Activated T-helper 17 cell treated with anti-CD3 and anti-CD28 coated beads, Interleukin-2, amount 50 U/mL, for 72 hours (primary cell): Measurements from ENCODE around the gene PRLH. TPM values are rescaled to one million over a fixed set of nuclear protein-coding genes. Genes with fewer than 3 reads are reported as not detected.
A peak's percentile ranks its signal among the peaks of the same experiment; 100 is the strongest.

Experiments
- ATAC-seq: fragments of 150-1000 bp; cut with Tn5 transposase; replicated peaks from 2 replicates; pipeline ENCODE4 v1.10.0; 2021; ENCODE audit warnings: mild to moderate bottlenecking, moderate library complexity
- H3K27ac Mint-ChIP-seq: one replicate; pipeline ENCODE4 v1.8.0; 2022; ENCODE audit warnings: mixed read lengths
- H3K27me3 Mint-ChIP-seq: one replicate; pipeline ENCODE4 v1.8.0; 2022; ENCODE audit warnings: mixed read lengths
- H3K36me3 Mint-ChIP-seq: one replicate; pipeline ENCODE4 v1.8.0; 2022; ENCODE audit warnings: low read depth, mild to moderate bottlenecking, mixed read lengths
- H3K4me1 Mint-ChIP-seq: one replicate; pipeline ENCODE4 v1.8.0; 2022; ENCODE audit warnings: mixed read lengths
- H3K4me3 Mint-ChIP-seq: one replicate; pipeline ENCODE4 v1.8.0; 2022; ENCODE audit warnings: mild to moderate bottlenecking, mixed read lengths
- H3K9me3 Mint-ChIP-seq: one replicate; pipeline ENCODE4 v1.8.0; 2022; ENCODE audit warnings: mixed read lengths
- total RNA-seq, 2 donors: library from RNA; stranded (reverse); gene quantifications; one replicate each; pipeline ENCODE4 v1.2.3, GENCODE V29; 2022

PRLH gene
- total RNA-seq, 2 donors from 2014 or later = not detected

DNA sequence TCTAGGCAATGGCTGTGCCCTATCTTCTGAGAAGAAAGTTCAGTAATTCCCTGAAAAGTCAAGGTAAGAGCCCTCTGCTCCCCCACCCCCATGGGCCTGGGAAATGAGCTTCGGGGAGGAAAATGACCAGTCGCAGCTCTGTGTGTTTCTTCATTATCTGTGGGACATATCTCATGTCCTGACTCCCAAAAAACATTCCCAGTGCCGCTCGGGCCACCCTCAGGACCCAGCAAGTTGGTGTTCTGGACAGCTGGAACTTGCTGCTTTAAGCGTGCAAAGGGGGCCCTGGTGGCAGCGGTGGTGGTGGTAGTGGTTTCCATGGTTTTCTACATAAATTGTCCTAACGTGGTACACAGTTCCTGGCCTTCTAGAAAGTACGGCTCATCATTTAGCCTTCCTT lies 17.2 kb upstream of the PRLH start:
- peaks cover 9% of the 10 kb centered on the region for H3K27me3 Mint-ChIP-seq
- H3K4me3 Mint-ChIP-seq = no peak overlapping the region
- H3K4me1 Mint-ChIP-seq = no peaks in the 10 kb centered on the region
- no peaks in the 10 kb centered on the region for H3K9me3 Mint-ChIP-seq
- no peak overlapping the region for H3K27ac Mint-ChIP-seq
- H3K36me3 Mint-ChIP-seq = no peaks in the 10 kb centered on the region
- ATAC-seq = no peak

DNA sequence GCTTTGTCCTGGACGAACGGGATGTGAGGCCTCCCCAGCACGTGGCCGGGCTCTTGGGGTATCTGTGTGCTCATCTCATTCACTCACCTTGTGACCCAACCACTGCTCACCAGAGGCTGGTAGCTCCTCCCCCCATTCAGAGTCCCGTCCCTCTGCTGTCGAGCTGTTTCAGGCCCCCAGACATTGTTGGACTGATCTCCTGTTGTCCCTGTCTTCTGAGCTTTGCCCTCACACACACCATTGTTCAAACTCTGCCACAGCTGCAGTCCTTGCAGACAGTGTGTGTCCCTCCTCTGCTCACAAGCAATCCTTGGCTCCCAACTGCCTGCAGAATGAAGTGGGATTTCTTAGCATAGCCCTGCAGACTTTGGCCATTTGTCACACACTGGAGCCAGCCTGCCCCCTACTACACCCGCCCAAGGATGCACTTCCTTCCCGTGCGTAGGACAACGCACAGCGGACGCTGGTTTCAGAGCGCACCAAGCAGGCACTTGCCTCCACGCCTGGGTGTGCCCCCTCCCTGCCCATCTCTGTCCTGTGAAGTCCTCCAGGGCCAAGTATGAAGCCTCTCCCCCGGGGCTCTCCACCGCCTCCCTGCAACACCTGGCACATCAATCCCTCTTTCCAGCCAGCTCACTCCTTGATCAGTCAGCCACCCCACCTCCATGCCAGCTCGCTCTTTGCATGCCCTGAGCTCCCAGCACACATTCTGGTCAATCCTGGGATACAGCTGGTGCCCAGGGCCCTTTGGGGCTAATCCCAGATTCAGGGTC lies 16.5 kb upstream of the PRLH start:
- Mint-ChIP-seq H3K36me3 (no peaks in the 10 kb centered on the region), H3K4me3 (no peak overlapping the region), H3K4me1 (no peaks in the 10 kb centered on the region), H3K27ac (no peak overlapping the region), H3K27me3 (peaks cover 9% of the 10 kb centered on the region), H3K9me3 (no peaks in the 10 kb centered on the region)
- ATAC-seq = no peak

DNA sequence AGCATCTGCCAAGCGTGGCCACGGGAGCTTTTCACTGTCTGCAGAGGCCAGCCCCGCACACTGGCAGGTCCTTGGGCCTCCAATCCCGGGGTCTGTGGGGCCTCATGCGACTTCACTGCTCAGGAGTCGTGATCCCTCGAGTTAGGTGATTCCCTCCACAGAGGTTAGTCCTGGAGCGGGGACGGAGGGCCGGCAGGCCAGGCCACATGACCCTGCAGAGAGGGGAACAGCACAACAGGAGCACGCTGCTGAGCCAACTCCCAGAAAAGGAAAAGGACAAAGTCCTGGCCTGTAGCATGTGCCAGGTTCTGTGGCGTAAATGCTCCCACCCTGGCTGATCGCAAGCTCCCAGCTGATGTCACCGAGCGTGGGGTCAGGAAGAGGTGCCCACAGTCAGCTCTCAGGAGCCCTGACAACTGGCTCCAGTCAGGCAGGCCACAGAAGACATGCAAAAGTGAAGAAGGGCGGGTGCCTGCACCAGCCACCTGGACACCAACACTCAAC lies 15.3 kb upstream of the PRLH start:
- no peaks in the 10 kb centered on the region for H3K36me3 Mint-ChIP-seq
- no peak overlapping the region for H3K27ac Mint-ChIP-seq
- no peaks in the 10 kb centered on the region for H3K4me1 Mint-ChIP-seq

DNA sequence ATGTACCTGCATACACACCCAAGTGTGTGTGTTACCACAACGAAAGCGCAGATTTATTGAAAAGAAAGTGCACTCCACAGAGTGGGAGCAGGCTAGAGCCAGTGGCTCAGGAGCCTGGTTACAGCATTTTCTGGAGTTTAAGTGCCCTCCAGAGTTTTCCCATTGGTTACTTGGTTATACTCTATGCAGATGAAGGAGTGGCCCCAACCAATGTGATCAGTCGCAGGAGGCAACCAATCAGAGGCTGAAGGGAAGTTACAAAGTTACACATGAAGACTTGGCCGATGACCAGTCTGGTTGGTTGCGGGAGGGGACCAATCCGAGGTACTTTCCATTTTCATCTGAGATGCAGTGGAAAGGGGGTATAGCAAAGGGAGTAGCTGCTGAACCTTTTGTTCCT lies 13.5 kb upstream of the PRLH start:
- peaks cover 8% of the 10 kb centered on the region for H3K4me1 Mint-ChIP-seq
- no peak overlapping the region for H3K27ac Mint-ChIP-seq
- no peak for ATAC-seq
- peaks cover 10% of the 10 kb centered on the region for H3K27me3 Mint-ChIP-seq
- peaks cover 4% of the 10 kb centered on the region for H3K9me3 Mint-ChIP-seq
- H3K4me3 Mint-ChIP-seq = no peak overlapping the region
- H3K36me3 Mint-ChIP-seq = no peaks in the 10 kb centered on the region

More for the DNA sequence above, 15.3 kb upstream of the PRLH start:
- H3K27me3 Mint-ChIP-seq = peaks cover 11% of the 10 kb centered on the region
- peaks cover 2% of the 10 kb centered on the region for H3K9me3 Mint-ChIP-seq
- H3K4me3 Mint-ChIP-seq = no peak overlapping the region
- ATAC-seq = no peak

DNA sequence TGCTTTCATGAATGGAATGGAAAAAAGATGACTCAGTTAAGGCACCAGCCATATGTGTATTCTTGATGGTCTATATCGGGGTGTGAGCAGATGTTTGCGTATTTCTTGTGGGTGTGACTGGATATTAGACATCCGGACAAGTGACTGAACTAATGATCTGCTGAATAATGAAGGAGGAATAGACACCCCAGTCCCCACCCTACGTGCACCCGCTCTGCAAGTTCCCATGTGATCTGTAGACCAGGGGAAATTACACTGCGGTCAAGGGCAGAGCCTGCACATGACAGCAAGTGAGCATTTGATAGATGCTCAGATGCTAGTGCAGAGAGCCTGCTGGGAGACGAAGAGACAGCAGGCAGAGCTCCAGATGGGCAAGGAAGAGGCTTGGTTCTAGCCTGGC lies 12.4 kb upstream of the PRLH start:
- Mint-ChIP-seq H3K4me3 (no peak overlapping the region), H3K36me3 (no peaks in the 10 kb centered on the region), H3K27me3 (peaks cover 10% of the 10 kb centered on the region), H3K27ac (no peak overlapping the region), H3K9me3 (peaks cover 4% of the 10 kb centered on the region), H3K4me1 (peaks cover 10% of the 10 kb centered on the region)
- no peak for ATAC-seq

DNA sequence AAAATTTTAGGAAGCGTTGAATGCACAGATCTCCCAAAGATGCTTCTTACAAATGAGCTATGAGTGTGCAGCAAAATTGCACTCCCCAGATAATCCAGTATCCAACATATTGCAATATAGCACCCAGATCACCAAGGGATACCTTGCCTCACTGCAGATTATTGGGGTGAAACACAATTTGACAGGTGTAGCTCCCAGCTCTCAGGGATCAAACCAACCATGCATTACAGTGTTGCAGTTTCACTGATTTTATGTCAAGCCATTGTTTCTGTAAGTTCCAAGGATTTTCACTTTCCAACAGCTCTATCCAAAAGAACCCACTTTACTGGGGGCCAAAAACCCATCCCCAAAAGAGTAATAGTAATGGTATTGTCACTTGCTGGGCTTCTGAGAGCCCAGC lies 10.8 kb upstream of the PRLH start:
- Mint-ChIP-seq H3K27ac (no peak overlapping the region), H3K9me3 (peaks cover 4% of the 10 kb centered on the region), H3K36me3 (no peaks in the 10 kb centered on the region), H3K4me3 (no peak overlapping the region), H3K4me1 (peaks cover 10% of the 10 kb centered on the region), H3K27me3 (peaks cover 18% of the 10 kb centered on the region)
- ATAC-seq = no peak

DNA sequence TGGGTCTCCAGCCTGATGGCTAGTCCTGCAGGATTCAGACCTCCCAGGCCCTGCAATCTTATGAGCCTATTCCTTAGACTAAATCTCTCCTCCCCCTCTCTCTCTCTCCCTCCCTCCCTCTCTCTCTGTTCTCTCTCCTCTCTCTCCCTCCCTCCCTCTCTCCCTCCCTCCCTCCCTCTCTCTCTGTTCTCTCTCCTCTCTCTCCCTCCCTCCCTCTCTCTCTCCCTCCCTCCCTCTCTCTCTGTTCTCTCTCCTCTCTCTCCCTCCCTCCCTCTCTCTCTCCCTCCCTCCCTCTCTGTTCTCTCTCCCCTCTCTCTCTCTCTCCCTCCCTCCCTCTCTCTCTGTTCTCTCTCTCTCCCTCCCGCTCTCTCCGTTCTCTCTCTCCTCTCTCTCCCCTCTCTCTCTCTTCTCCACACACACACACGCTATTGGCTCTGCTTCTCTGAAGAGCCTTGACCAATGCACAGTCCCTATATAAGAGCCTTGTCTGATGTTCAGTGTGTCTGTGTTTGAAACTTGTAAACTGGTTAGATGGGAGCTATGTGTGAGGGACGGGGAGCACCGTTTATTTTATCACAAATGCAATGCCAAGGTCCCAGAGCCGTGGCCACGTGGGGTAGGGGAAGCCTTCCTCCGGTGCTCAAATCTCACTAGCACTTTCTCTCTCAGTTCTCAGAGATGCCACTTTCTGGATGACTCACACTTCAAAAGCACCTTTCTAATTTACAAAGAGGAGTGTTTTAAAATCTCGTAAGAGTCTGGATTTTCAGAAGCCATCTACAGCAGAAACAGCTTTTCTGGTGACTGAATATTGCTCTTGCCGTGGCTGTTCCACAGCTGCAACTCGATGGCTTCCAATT lies 9.4 kb upstream of the PRLH start:
- ATAC-seq = peak; percentile 97
- Mint-ChIP-seq H3K4me3 (peak overlapping the region; percentile 39), H3K36me3 (no peaks in the 10 kb centered on the region), H3K9me3 (peaks cover 4% of the 10 kb centered on the region), H3K4me1 (peaks cover 10% of the 10 kb centered on the region), H3K27ac (no peak overlapping the region), H3K27me3 (peaks cover 18% of the 10 kb centered on the region)

DNA sequence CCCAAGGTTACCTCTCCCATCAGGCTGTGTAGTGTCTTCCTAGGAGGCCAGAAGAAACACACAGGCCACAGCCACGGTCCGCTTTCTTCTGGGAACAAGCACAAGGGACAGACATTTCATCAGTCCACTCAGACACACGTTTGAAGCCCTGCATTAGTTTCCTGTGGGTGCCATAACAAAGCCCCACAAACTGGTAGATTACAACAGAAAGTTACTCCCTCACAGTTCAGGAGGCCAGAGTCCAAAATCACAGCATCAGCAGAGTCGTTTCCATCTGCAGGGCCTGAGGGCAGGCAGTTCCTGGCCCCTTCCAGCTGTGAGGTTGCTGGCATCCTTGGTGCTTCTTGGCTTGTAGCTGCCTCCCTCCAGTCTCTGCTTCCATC lies 8.8 kb upstream of the PRLH start:
- H3K4me3 Mint-ChIP-seq = peak overlapping the region; percentile 39
- peaks cover 18% of the 10 kb centered on the region for H3K27me3 Mint-ChIP-seq
- H3K36me3 Mint-ChIP-seq = no peaks in the 10 kb centered on the region
- no peak for ATAC-seq
- no peak overlapping the region for H3K27ac Mint-ChIP-seq
- peaks cover 10% of the 10 kb centered on the region for H3K4me1 Mint-ChIP-seq
- H3K9me3 Mint-ChIP-seq = peaks cover 4% of the 10 kb centered on the region

DNA sequence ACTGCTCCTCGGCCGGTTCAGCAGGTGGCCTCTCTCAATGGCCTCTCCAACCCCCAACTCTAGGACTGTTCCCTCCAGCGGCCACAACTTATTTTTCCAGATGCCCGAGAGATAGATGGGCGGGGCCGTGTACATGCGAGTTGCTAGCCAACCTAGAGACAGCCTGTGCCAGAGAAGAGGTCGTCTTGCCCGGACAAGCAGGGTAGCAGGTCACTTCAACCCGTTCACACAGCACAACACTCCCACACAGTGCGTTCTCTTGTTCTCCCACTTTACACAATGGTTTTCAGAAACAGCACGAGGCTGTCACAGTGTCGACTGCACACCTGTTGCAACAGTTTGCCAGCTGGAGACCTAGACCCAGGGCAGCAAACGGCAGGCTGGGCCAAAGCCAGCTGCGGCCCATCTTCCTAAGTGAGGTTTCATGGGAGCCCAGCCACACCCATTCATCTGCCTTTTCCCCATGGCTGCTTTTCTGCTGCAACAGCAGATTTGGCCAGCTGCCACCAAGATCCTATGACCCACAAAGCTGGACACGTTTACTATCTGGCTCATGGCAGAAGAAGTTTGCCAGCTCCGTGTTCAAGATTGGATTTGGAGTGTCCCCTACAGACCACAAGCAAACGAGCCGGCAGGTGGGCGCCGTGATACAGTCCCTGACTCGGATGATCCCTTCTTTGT lies 7.3 kb upstream of the PRLH start:
- peaks cover 15% of the 10 kb centered on the region for H3K27me3 Mint-ChIP-seq
- no peak overlapping the region for H3K4me3 Mint-ChIP-seq
- H3K9me3 Mint-ChIP-seq = peaks cover 4% of the 10 kb centered on the region
- H3K4me1 Mint-ChIP-seq = peaks cover 10% of the 10 kb centered on the region
- ATAC-seq = no peak
- no peak overlapping the region for H3K27ac Mint-ChIP-seq
- no peaks in the 10 kb centered on the region for H3K36me3 Mint-ChIP-seq

DNA sequence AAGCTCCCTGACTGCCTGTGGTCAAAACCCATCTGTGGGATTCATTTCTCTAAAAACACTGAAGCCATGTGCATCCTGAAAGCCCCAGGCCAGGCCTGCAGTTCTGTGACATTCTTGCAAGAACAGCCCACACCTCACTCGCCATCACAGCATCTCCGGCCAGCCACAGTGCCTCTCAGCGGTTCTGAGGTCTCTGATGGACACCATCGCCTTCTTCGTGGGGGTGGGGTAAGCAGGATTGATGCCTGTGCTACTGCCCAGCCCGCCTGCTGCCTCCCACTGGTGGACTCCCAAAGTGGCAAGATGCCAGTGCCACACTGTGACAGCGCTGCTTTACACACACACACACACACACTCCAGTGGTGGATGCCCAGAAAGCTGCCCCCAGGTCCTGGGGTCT lies 5.2 kb upstream of the PRLH start:
- no peaks in the 10 kb centered on the region for H3K36me3 Mint-ChIP-seq
- H3K4me3 Mint-ChIP-seq = no peak overlapping the region
- H3K27ac Mint-ChIP-seq = no peak overlapping the region
- H3K4me1 Mint-ChIP-seq = peaks cover 10% of the 10 kb centered on the region
- peaks cover 12% of the 10 kb centered on the region for H3K27me3 Mint-ChIP-seq
- no peak for ATAC-seq
- H3K9me3 Mint-ChIP-seq = peaks cover under 1% of the 10 kb centered on the region

DNA sequence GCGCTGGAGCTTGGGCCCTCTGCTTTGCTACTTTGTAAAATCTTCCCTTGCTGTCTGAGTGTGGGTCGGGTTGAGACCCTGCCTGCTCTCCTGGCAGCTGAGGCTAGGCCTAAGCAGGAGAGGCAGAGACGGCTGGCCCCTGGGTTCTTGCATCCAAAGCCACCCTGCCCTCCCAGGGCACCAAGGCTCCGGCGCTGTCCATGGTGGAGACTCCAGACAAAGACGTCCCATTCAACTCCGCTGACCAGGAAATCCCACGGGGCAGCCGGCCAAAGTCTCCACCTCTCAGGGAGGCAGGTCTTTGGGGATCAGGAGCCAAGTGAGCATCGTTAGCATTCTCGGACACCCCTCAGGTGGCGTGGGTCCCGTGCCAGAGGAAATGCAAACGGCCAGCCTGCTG lies 2.6 kb upstream of the PRLH start:
- H3K9me3 Mint-ChIP-seq = no peaks in the 10 kb centered on the region
- H3K36me3 Mint-ChIP-seq = no peaks in the 10 kb centered on the region

DNA sequence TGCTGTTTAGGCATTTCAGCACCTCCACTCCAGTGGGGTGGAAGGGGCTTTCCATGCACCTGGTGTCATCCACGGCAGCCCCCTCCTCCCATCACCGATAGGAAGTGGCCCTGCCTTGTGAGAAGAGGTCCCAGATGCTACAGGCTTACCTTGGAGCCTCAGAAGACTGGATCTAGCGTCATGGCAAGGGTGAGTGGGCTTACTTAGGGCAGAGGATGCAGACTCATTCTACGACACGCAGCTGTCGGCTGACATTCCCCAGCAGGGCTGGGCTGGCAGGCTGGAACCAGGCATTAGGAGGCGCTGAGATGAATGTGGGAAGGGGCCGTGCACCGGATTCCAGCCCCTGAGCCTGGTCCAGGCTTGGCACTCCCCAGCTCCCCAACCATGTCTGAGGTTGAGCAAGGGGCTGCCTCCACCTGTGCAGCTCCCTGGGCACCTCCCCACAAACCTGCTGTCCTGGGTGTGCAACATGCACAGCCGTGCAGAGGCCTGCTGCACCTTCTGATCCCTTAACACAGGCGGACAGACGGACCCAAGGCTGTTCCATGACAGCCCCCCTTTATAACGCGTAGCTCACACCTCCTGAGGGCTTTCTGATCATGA lies 1.7 kb upstream of the PRLH start:
- no peak for ATAC-seq
- Mint-ChIP-seq H3K4me3 (no peak overlapping the region), H3K4me1 (no peaks in the 10 kb centered on the region), H3K9me3 (no peaks in the 10 kb centered on the region), H3K36me3 (no peaks in the 10 kb centered on the region), H3K27ac (no peak overlapping the region), H3K27me3 (peaks cover 5% of the 10 kb centered on the region)

More for the DNA sequence above, 2.6 kb upstream of the PRLH start:
- Mint-ChIP-seq H3K27ac (no peak overlapping the region), H3K27me3 (peaks cover 11% of the 10 kb centered on the region), H3K4me3 (no peak overlapping the region), H3K4me1 (no peaks in the 10 kb centered on the region)
- ATAC-seq = no peak

DNA sequence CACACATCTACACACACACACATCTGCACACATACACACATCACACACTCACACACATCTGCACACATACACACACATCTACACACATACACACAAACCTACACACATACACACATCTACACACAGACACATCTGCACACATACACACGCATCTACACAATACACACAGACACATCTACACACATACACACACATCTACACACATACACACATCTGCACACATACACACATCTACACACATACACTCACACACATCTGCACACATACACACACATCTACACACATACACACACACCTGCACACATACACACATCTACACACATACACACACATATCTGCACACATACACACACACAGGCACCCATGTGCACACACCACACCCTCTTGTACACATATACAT lies 400 bp upstream of the PRLH start:
- H3K4me3 Mint-ChIP-seq = no peak overlapping the region
- H3K27ac Mint-ChIP-seq = no peak overlapping the region
- no peaks in the 10 kb centered on the region for H3K4me1 Mint-ChIP-seq
- no peak for ATAC-seq
- no peaks in the 10 kb centered on the region for H3K36me3 Mint-ChIP-seq
- no peaks in the 10 kb centered on the region for H3K27me3 Mint-ChIP-seq
- H3K9me3 Mint-ChIP-seq = no peaks in the 10 kb centered on the region

DNA sequence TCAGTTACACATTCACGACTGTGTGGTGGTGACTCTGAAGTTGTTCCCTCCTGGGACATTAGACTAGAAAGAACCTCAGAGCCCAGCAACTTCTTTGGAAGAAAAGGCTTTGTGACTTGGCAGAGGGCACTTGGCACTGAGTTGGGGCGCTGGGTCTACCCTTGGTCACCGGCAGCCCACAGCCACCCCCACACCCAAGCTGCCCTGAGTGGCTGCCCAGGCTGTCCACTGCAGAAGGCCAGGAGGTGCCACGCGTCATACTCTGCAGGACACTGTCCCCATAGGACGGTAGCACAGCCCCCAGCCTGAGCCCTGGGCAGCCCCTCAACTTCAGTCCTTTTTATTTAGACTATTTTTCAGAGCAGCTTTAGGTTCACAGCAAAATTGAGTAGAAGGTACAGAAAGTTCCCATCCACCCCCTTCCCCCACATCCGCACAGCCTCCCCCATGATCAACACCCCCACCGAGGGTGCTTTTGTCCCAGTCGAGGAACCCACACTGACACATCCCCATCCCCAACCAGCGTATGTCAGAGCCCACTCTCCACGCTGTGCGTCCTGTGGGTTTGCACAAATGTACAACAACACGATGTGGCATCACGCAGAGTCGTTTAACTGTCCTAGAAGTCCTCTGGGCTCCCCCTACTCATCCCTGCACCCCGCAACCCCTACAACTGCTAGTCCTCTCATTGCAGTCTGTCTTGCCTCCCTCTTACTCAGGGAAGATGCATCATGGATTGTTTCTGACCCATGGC lies 1.1 kb downstream of the PRLH start:
- no peaks in the 10 kb centered on the region for H3K9me3 Mint-ChIP-seq
- H3K27ac Mint-ChIP-seq = no peak overlapping the region
- no peaks in the 10 kb centered on the region for H3K27me3 Mint-ChIP-seq
- ATAC-seq = no peak
- no peak overlapping the region for H3K4me3 Mint-ChIP-seq
- no peaks in the 10 kb centered on the region for H3K36me3 Mint-ChIP-seq
- no peaks in the 10 kb centered on the region for H3K4me1 Mint-ChIP-seq
